ENCODE data around the gene SYNPO2L.
"Not testable (repeated sequence)": the region's sequence is repeated elsewhere in the genome, so short reads cannot be mapped to it uniquely, and the experiment has no call there.

Gene SYNPO2L

GRCh38 chr10:73643362-73643761, 12.5 kb downstream of the SYNPO2L start:
- TF ChIP-seq ZNF274 (IDR thresholded peaks at IDR 0.05; ENCODE audit: low read depth, low read length): no peak

GRCh38 chr10:73641328-73642060, 14.3 kb downstream of the SYNPO2L start, which contains the start of gene MYOZ1:
TSS of gene MYOZ1 (minus strand) at chr10:73641474. CDS start at chr10:73640017, 1,457 bp downstream.
- no peak for TF ChIP-seq ZNF274 (IDR thresholded peaks at IDR 0.05; ENCODE audit: low read depth, low read length)
- no peak within 1 kb of the TSS for H3K4me3 ChIP-seq (ENCODE audit: low read length)

More at GRCh38 chr10:73643362-73643761, 12.5 kb downstream of the SYNPO2L start:
- no peak overlapping the region for H3K4me3 ChIP-seq (ENCODE audit: low read length)

GRCh38 chr10:73639286-73639685, 16.5 kb downstream of the SYNPO2L start:
- TF ChIP-seq ZNF274 (IDR thresholded peaks at IDR 0.05; ENCODE audit: low read depth, low read length): no peak
- no peak overlapping the region for H3K4me3 ChIP-seq (ENCODE audit: low read length)

GRCh38 chr10:73635781-73636180, 20.0 kb downstream of the SYNPO2L start:
- H3K4me3 ChIP-seq (ENCODE audit: low read length): no peak overlapping the region
- TF ChIP-seq ZNF274 (IDR thresholded peaks at IDR 0.05; ENCODE audit: low read depth, low read length): no peak

- TF ChIP-seq ZNF274 (IDR thresholded peaks at IDR 0.05; ENCODE audit: low read depth, low read length): no peak
- H3K4me3 ChIP-seq (ENCODE audit: low read length): no peak overlapping the region
Measured at GRCh38 chr10:73634421-73634820, 21.4 kb downstream of the SYNPO2L start.

GRCh38 chr10:73629165-73629564, 26.7 kb downstream of the SYNPO2L start:
- TF ChIP-seq ZNF274 (IDR thresholded peaks at IDR 0.05; ENCODE audit: low read depth, low read length): no peak
- H3K4me3 ChIP-seq (ENCODE audit: low read length): no peak overlapping the region

- TF ChIP-seq ZNF274 (IDR thresholded peaks at IDR 0.05; ENCODE audit: low read depth, low read length): no peak
- no peak overlapping the region for H3K4me3 ChIP-seq (ENCODE audit: low read length)
Measured at GRCh38 chr10:73628405-73628804, 27.4 kb downstream of the SYNPO2L start.

- no peak for TF ChIP-seq ZNF274 (IDR thresholded peaks at IDR 0.05; ENCODE audit: low read depth, low read length)
- H3K4me3 ChIP-seq (ENCODE audit: low read length): no peak overlapping the region
Measured at GRCh38 chr10:73627300-73627699, 28.5 kb downstream of the SYNPO2L start.

- TF ChIP-seq ZNF274 (IDR thresholded peaks at IDR 0.05; ENCODE audit: low read depth, low read length): no peak
- peak overlapping the region; percentile 98 for H3K4me3 ChIP-seq (ENCODE audit: low read length)
Measured at GRCh38 chr10:73625884-73626752, 29.7 kb downstream of the SYNPO2L start.

- TF ChIP-seq ZNF274 (IDR thresholded peaks at IDR 0.05; ENCODE audit: low read depth, low read length): no peak
- peak overlapping the region; percentile 98 for H3K4me3 ChIP-seq (ENCODE audit: low read length)
Measured at GRCh38 chr10:73625004-73625883, 30.6 kb downstream of the SYNPO2L start.

- no peak for TF ChIP-seq ZNF274 (IDR thresholded peaks at IDR 0.05; ENCODE audit: low read depth, low read length)
- H3K4me3 ChIP-seq (ENCODE audit: low read length): no peak overlapping the region
Measured at GRCh38 chr10:73623056-73623455, 32.8 kb downstream of the SYNPO2L start.

- not testable (repeated sequence) for H3K4me3 ChIP-seq (ENCODE audit: low read length)
Measured at GRCh38 chr10:73620974-73621373, 34.9 kb downstream of the SYNPO2L start.

GRCh38 chr10:73617143-73617542, 38.7 kb downstream of the SYNPO2L start:
- not testable (repeated sequence) for H3K4me3 ChIP-seq (ENCODE audit: low read length)

GRCh38 chr10:73614720-73615119, 41.1 kb downstream of the SYNPO2L start:
- no peak overlapping the region for H3K4me3 ChIP-seq (ENCODE audit: low read length)
- TF ChIP-seq ZNF274 (IDR thresholded peaks at IDR 0.05; ENCODE audit: low read depth, low read length): no peak

All from GM08714 (cell line).